Endothelial cell of umbilical vein (primary cell): ENCODE measurements around the gene SCAMP2. TPM values are rescaled to one million over a fixed set of nuclear protein-coding genes. Genes with fewer than 3 reads are reported as not detected.

Source experiments
- BruUV-seq: library from RNA; stranded (reverse); fragments of 400-500 nt; replicated peaks from 2 replicates; lab custom pipeline; 2021; lab: Mats Ljungman, UMichigan
- CTCF ChIA-PET: fragments of 300-600, 350-600 bp; sonication (Branson Sonifier 250); formaldehyde crosslinking; loops from one replicate; lab custom pipeline; 2021; ENCODE audit warnings: antibody characterized with exemption, inconsistent platforms; lab: Charles Lee
- POLR2A ChIA-PET: fragments of 300-600, 350-600 bp; sonication (Branson Sonifier 250); formaldehyde crosslinking; loops from one replicate; lab custom pipeline; 2021; ENCODE audit warnings: antibody characterized with exemption, inconsistent platforms; lab: Charles Lee
- DNase-seq: peaks from one replicate; pipeline ENCODE4 v3.0.0-alpha.2; 2011; ENCODE audit warnings: low read depth, low spot score
- FAIRE-seq: peaks from 2 replicates; lab custom pipeline; 2011; peaks lifted over from hg19 to GRCh38; lab: Jason Lieb, UNC
- H2AFZ ChIP-seq: 2 replicates; pipeline ENCODE4 v1.6.0; 2012; ENCODE audit warnings: low read depth, low read length, control low read depth, inconsistent platforms
- H3K27ac ChIP-seq: 2 replicates; pipeline ENCODE4 v1.5.1; 2011; ENCODE audit warnings: low read depth, mild to moderate bottlenecking, control low read depth, low read length, moderate library complexity; ENCODE audit not compliant: insufficient read depth
- H3K27me3 ChIP-seq, 2 experiments: 2 replicates each; pipeline versions ENCODE4 v1.6.0 to v1.6.1; 2011; ENCODE audit warnings: low read length in 2 of 2, mixed read lengths in 1 of 2; ENCODE audit not compliant: control insufficient read depth in 2 of 2, insufficient read depth in 2 of 2
- H3K36me3 ChIP-seq, 2 experiments: 2 replicates in 1 of 2; 3 replicates in 1 of 2; pipeline ENCODE4 v1.5.1; 2011; ENCODE audit warnings: low read length in 2 of 2, mild to moderate bottlenecking in 1 of 2, moderate library complexity in 1 of 2; ENCODE audit not compliant: control insufficient read depth in 2 of 2, insufficient read depth in 2 of 2; ENCODE audit errors: extremely low read depth in 1 of 2
- H3K4me1 ChIP-seq: 3 replicates; pipeline ENCODE4 v1.5.1; 2011; ENCODE audit warnings: mild to moderate bottlenecking, low read length; ENCODE audit not compliant: control insufficient read depth, insufficient read depth; ENCODE audit errors: extremely low read depth
- H3K4me2 ChIP-seq: 2 replicates; pipeline ENCODE4 v1.6.1; 2011; ENCODE audit warnings: low read length, control low read depth, mixed read lengths; ENCODE audit not compliant: insufficient read depth
- H3K4me3 ChIP-seq, 3 experiments: fragments of 200-600 bp in 1 of 3; sonication (generic), shearing (Covaris generic) in 1 of 3; replicated peaks in 1 of 3; 2 replicates each; pipeline ENCODE4 v1.5.1; 2011 to 2016; ENCODE audit warnings: control low read depth in 3 of 3, low read length in 3 of 3, mild to moderate bottlenecking in 2 of 3, inconsistent platforms in 1 of 3, low read depth in 1 of 3, moderate library complexity in 1 of 3; ENCODE audit not compliant: insufficient read depth in 1 of 3
- H3K79me2 ChIP-seq: 2 replicates; pipeline ENCODE4 v1.6.0; 2012; ENCODE audit warnings: low read length, inconsistent platforms; ENCODE audit not compliant: control insufficient read depth, insufficient read depth
- H3K9ac ChIP-seq: replicated peaks from 2 replicates; pipeline ENCODE3; 2011; ENCODE audit warnings: low read length, control low read depth; ENCODE audit not compliant: insufficient read depth; ENCODE audit errors: extremely low read depth
- H3K9me1 ChIP-seq: replicated peaks from 3 replicates; pipeline ENCODE4 v1.6.0; 2011; ENCODE audit warnings: mild to moderate bottlenecking, low read length; ENCODE audit not compliant: control insufficient read depth, insufficient read depth; ENCODE audit errors: extremely low read depth
- H3K9me3 ChIP-seq: replicated peaks from 2 replicates; pipeline ENCODE4 v1.5.1; 2012; ENCODE audit warnings: low read length, inconsistent platforms; ENCODE audit not compliant: control insufficient read depth, insufficient read depth
- H4K20me1 ChIP-seq: replicated peaks from 2 replicates; pipeline ENCODE3; 2011; ENCODE audit warnings: mild to moderate bottlenecking, low read length; ENCODE audit not compliant: control insufficient read depth, insufficient read depth; ENCODE audit errors: extremely low read depth
- EZH2 ChIP-seq: IDR thresholded peaks from 2 replicates; pipeline ENCODE4 v1.6.1; 2012; ENCODE audit warnings: borderline replicate concordance, low read depth, mild to moderate bottlenecking, moderate library complexity, low read length, inconsistent platforms; ENCODE audit not compliant: severe bottlenecking
- FOS ChIP-seq: IDR thresholded peaks from 2 replicates; pipeline ENCODE4 v1.6.1; 2011; ENCODE audit warnings: mild to moderate bottlenecking, low read length, moderate library complexity, borderline replicate concordance; ENCODE audit not compliant: insufficient read depth
- GATA2 ChIP-seq: IDR thresholded peaks from 2 replicates; pipeline ENCODE4 v1.7.0; 2011; ENCODE audit warnings: low read depth, mild to moderate bottlenecking, moderate library complexity, mixed read lengths, low read length; ENCODE audit not compliant: insufficient read length, insufficient read depth
- JUN ChIP-seq: IDR thresholded peaks from 2 replicates; pipeline ENCODE4 v1.6.1; 2011; ENCODE audit warnings: borderline replicate concordance, low read depth; ENCODE audit not compliant: insufficient read length, insufficient read depth
- MYC ChIP-seq: IDR thresholded peaks from one replicate; pipeline ENCODE4 v1.6.1; 2011; ENCODE audit warnings: mild to moderate bottlenecking, low read depth, low read length
- POLR2A ChIP-seq: IDR thresholded peaks from 2 replicates; pipeline ENCODE4 v1.6.1; 2012; ENCODE audit warnings: low read depth, mild to moderate bottlenecking, control low read depth, low read length
- POLR2AphosphoS5 ChIP-seq: IDR thresholded peaks from 2 replicates; pipeline ENCODE4 v1.6.1; 2012; ENCODE audit warnings: low read depth, mild to moderate bottlenecking, control low read depth, low read length, moderate library complexity; ENCODE audit not compliant: insufficient read depth
- dilution Hi-C: fragments of 300-500 bp; cut with MboI; formaldehyde crosslinking; loops from one replicate; pipeline ENCODE4 v1.15.0; 2019; ENCODE audit warnings: low sequenced_read_pairs; ENCODE audit not compliant: extremely low pct_ligation_motif_present
- intact Hi-C: fragments of 100-400 bp; cut with micrococcal nuclease; formaldehyde crosslinking; loops from one replicate; pipeline ENCODE4 v1.10.0; 2022
- polyA plus RNA-seq, 4 experiments: library from polyadenylated mRNA; depleted of rRNA in 3 of 4; stranded (reverse) in 3 of 4; unstranded in 1 of 4; fragments of >200 nt; gene quantifications; 2 replicates each; pipeline versions ENCODE4 v1.2.1 to v1.2.3, GENCODE V29; 2011 to 2012; ENCODE audit warnings: missing spikeins in 1 of 4
- total RNA-seq: library from RNA; stranded (reverse); gene quantifications from 2 replicates; pipeline ENCODE4 v1.2.3, GENCODE V29; 2021
- TF ChIP-seq, protein P1 (sequence below), 2 donors: IDR thresholded peaks; 1 replicate in 1 of 2; 2 replicates in 1 of 2; pipeline ENCODE4 v1.5.1; 2011; ENCODE audit warnings: low read length in 2 of 2, mild to moderate bottlenecking in 2 of 2, moderate library complexity in 2 of 2, control low read depth in 1 of 2, inconsistent platforms in 1 of 2, low read depth in 1 of 2; ENCODE audit not compliant: insufficient read depth in 1 of 2; ENCODE audit errors: extremely low read depth in 1 of 2
- TF ChIP-seq, protein P2 (sequence below): IDR thresholded peaks from 2 replicates; pipeline ENCODE4 v1.6.1; 2011; ENCODE audit not compliant: insufficient read depth, insufficient read length

SCAMP2 gene
- total and polyA plus RNA-seq, 2 donors (not counting 3 experiments of a cell fraction or from before 2014, with no cell fraction given), result 67.3 to 256 TPM

DNA sequence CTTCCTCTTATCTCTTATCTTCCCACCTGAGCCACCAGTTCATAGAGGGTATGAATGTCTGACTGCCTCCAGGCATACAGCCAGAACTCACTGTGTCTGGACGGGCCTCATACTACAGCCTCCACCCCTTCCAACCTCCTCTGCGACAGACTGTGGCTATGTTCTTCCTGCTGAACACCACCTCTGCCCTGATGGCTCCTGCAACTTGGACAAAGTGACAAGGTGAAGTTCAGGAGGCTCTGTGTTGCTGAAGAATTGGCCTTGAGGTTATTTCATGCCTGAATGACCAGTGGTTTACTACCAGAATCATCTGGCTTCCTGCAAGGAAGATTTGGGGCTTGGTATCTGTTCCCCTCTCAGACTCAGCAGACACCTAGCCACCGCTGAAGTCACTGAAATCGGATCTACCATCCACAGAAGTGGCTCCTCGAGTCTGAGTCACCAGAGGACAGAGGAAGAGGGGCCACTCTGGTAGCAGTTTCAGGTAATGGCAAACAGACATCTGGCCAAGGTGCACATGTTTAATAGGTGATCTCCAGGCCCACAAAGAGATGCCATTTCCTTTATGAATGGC lies 16.0 kb downstream of the SCAMP2 start:
- no peaks in the 10 kb centered on the region for H4K20me1 ChIP-seq
- TF ChIP-seq GATA2 (no peak), POLR2A (no peak), FOS (no peak)
- ChIA-PET POLR2A (no interaction called here), CTCF (interaction anchor here (1.0 to 3.6 kb wide), 7 partner anchors 13 to 226 kb away, joined by 3 to 14 read pairs (median 6); no protein-coding TSS in a partner anchor)
- H3K36me3 ChIP-seq, result peaks cover 0 to 25% of the 10 kb centered on the region in 2 experiments
- intact Hi-C loops, result no loop called here
- no peaks in the 10 kb centered on the region for H3K4me1 ChIP-seq
- DNase-seq, result no peak
- no peak overlapping the region for H3K4me2 ChIP-seq
- dilution Hi-C loops, result no loop called here
- H3K4me3 ChIP-seq, result no peak overlapping the region
- BruUV-seq, result no TSS peak
- H3K79me2 ChIP-seq, result peaks cover 11% of the 10 kb centered on the region
- no peak overlapping the region for H3K9ac ChIP-seq
- H3K27me3 ChIP-seq, result no peaks in the 10 kb centered on the region
- no peaks in the 10 kb centered on the region for H3K9me1 ChIP-seq
- no peak overlapping the region for H3K27ac ChIP-seq
- no peak overlapping the region for H2AFZ ChIP-seq
- FAIRE-seq, result no peak
- no peaks in the 10 kb centered on the region for H3K9me3 ChIP-seq

- H3K36me3 ChIP-seq, result peaks cover 3 to 30% of the 10 kb centered on the region in 2 experiments
- H3K79me2 ChIP-seq, result peaks cover 11% of the 10 kb centered on the region
- no peak overlapping the region for H3K9ac ChIP-seq
- intact Hi-C loops (no loop called here), dilution Hi-C loops (no loop called here)
- DNase-seq, result no peak
- H3K9me3 ChIP-seq, result no peaks in the 10 kb centered on the region
- no peak overlapping the region for H3K27ac ChIP-seq
- H3K4me2 ChIP-seq, result no peak overlapping the region
- H2AFZ ChIP-seq, result no peak overlapping the region
- ChIA-PET POLR2A (interaction anchor here (0.7 kb wide), 1 partner anchor 43 kb away, joined by 5 read pairs; no protein-coding TSS in a partner anchor), CTCF (interaction anchor here (1.2 to 3.6 kb wide), 6 partner anchors 12 to 94 kb away, joined by 3 to 14 read pairs (median 5); no protein-coding TSS in a partner anchor)
- no peak overlapping the region for H3K4me3 ChIP-seq
- H3K27me3 ChIP-seq, result no peaks in the 10 kb centered on the region
- no peak for TF ChIP-seq MYC
- no peak for TF ChIP-seq POLR2A
- TF ChIP-seq FOS, result no peak
- TF ChIP-seq GATA2, result no peak
- TF ChIP-seq EZH2, result no peak
- TF ChIP-seq JUN, result no peak
- TF ChIP-seq, protein P1, sequence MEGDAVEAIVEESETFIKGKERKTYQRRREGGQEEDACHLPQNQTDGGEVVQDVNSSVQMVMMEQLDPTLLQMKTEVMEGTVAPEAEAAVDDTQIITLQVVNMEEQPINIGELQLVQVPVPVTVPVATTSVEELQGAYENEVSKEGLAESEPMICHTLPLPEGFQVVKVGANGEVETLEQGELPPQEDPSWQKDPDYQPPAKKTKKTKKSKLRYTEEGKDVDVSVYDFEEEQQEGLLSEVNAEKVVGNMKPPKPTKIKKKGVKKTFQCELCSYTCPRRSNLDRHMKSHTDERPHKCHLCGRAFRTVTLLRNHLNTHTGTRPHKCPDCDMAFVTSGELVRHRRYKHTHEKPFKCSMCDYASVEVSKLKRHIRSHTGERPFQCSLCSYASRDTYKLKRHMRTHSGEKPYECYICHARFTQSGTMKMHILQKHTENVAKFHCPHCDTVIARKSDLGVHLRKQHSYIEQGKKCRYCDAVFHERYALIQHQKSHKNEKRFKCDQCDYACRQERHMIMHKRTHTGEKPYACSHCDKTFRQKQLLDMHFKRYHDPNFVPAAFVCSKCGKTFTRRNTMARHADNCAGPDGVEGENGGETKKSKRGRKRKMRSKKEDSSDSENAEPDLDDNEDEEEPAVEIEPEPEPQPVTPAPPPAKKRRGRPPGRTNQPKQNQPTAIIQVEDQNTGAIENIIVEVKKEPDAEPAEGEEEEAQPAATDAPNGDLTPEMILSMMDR (IDR thresholded peaks at IDR 0.05; ENCODE audit: extremely low read depth in 1 of 2, insufficient read depth in 1 of 2, low read depth in 1 of 2, low read length in 2 of 2), result no peak
- TF ChIP-seq, protein P2, sequence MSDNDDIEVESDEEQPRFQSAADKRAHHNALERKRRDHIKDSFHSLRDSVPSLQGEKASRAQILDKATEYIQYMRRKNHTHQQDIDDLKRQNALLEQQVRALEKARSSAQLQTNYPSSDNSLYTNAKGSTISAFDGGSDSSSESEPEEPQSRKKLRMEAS, result no peak
- no peak for TF ChIP-seq POLR2AphosphoS5
- no peaks in the 10 kb centered on the region for H4K20me1 ChIP-seq
- H3K9me1 ChIP-seq, result no peaks in the 10 kb centered on the region
- H3K4me1 ChIP-seq, result no peaks in the 10 kb centered on the region
- no TSS peak for BruUV-seq
- no peak for FAIRE-seq
Observed at GRCh38 chr15:74856537-74856936, 16.6 kb downstream of the SCAMP2 start.
